ENCODE measurements around the gene LIX1.
A peak's percentile ranks its signal among the peaks of the same experiment; 100 is the strongest.

Gene LIX1

GRCh38 chr5:97165726-97166125 is 23.3 kb upstream of the LIX1 start:
- H3K4me3 ChIP-seq (ENCODE audit: low read length) = no peak overlapping the region
- H3K27ac ChIP-seq (ENCODE audit: low read length) = no peak overlapping the region
- H3K36me3 ChIP-seq (ENCODE audit: insufficient read depth, low read depth, low read length) = peaks cover 92% of the 10 kb centered on the region
- no peaks in the 10 kb centered on the region for H3K27me3 ChIP-seq (ENCODE audit: insufficient read depth, low read length)
- no peak overlapping the region for H3K9ac ChIP-seq (ENCODE audit: low read depth, low read length)
- H3K9me3 ChIP-seq (ENCODE audit: insufficient read depth, low read depth, low read length) = no peaks in the 10 kb centered on the region
- no peaks in the 10 kb centered on the region for H3K4me1 ChIP-seq (ENCODE audit: insufficient read depth, low read length)

- H3K27ac ChIP-seq (ENCODE audit: low read length) = no peak overlapping the region
- no peak overlapping the region for H3K9ac ChIP-seq (ENCODE audit: low read depth, low read length)
- no peaks in the 10 kb centered on the region for H3K9me3 ChIP-seq (ENCODE audit: insufficient read depth, low read depth, low read length)
- no peaks in the 10 kb centered on the region for H3K27me3 ChIP-seq (ENCODE audit: insufficient read depth, low read length)
- H3K36me3 ChIP-seq (ENCODE audit: insufficient read depth, low read depth, low read length) = peaks cover 93% of the 10 kb centered on the region
- H3K4me1 ChIP-seq (ENCODE audit: insufficient read depth, low read length) = no peaks in the 10 kb centered on the region
- no peak overlapping the region for H3K4me3 ChIP-seq (ENCODE audit: low read length)
Measured at GRCh38 chr5:97164846-97165245, 22.4 kb upstream of the LIX1 start.

- no peaks in the 10 kb centered on the region for H3K9me3 ChIP-seq (ENCODE audit: insufficient read depth, low read depth, low read length)
- H3K27ac ChIP-seq (ENCODE audit: low read length) = no peak overlapping the region
- H3K27me3 ChIP-seq (ENCODE audit: insufficient read depth, low read length) = no peaks in the 10 kb centered on the region
- H3K4me1 ChIP-seq (ENCODE audit: insufficient read depth, low read length) = no peaks in the 10 kb centered on the region
- no peak overlapping the region for H3K9ac ChIP-seq (ENCODE audit: low read depth, low read length)
- no peak overlapping the region for H3K4me3 ChIP-seq (ENCODE audit: low read length)
- peaks cover 84% of the 10 kb centered on the region for H3K36me3 ChIP-seq (ENCODE audit: insufficient read depth, low read depth, low read length)
Measured at GRCh38 chr5:97163790-97164285, 21.4 kb upstream of the LIX1 start.

- H3K9me3 ChIP-seq (ENCODE audit: insufficient read depth, low read depth, low read length) = no peaks in the 10 kb centered on the region
- no peak overlapping the region for H3K4me3 ChIP-seq (ENCODE audit: low read length)
- H3K4me1 ChIP-seq (ENCODE audit: insufficient read depth, low read length) = no peaks in the 10 kb centered on the region
- H3K27me3 ChIP-seq (ENCODE audit: insufficient read depth, low read length) = no peaks in the 10 kb centered on the region
- H3K9ac ChIP-seq (ENCODE audit: low read depth, low read length) = no peak overlapping the region
- no peak overlapping the region for H3K27ac ChIP-seq (ENCODE audit: low read length)
- H3K36me3 ChIP-seq (ENCODE audit: insufficient read depth, low read depth, low read length) = peaks cover 80% of the 10 kb centered on the region
Measured at GRCh38 chr5:97163360-97163764, 21.0 kb upstream of the LIX1 start.

- Histone ChIP-seq H3K4me3 (ENCODE audit: low read length) (no peak overlapping the region), H3K4me1 (ENCODE audit: insufficient read depth, low read length) (no peaks in the 10 kb centered on the region), H3K27me3 (ENCODE audit: insufficient read depth, low read length) (no peaks in the 10 kb centered on the region), H3K9me3 (ENCODE audit: insufficient read depth, low read depth, low read length) (no peaks in the 10 kb centered on the region), H3K27ac (ENCODE audit: low read length) (no peak overlapping the region), H3K9ac (ENCODE audit: low read depth, low read length) (no peak overlapping the region), H3K36me3 (ENCODE audit: insufficient read depth, low read depth, low read length) (peaks cover 66% of the 10 kb centered on the region)
Measured at GRCh38 chr5:97162045-97162444, 19.6 kb upstream of the LIX1 start.

- Histone ChIP-seq H3K9me3 (ENCODE audit: insufficient read depth, low read depth, low read length) (no peaks in the 10 kb centered on the region), H3K36me3 (ENCODE audit: insufficient read depth, low read depth, low read length) (peaks cover 28% of the 10 kb centered on the region), H3K4me1 (ENCODE audit: insufficient read depth, low read length) (no peaks in the 10 kb centered on the region), H3K4me3 (ENCODE audit: low read length) (no peak overlapping the region), H3K27ac (ENCODE audit: low read length) (no peak overlapping the region), H3K27me3 (ENCODE audit: insufficient read depth, low read length) (no peaks in the 10 kb centered on the region), H3K9ac (ENCODE audit: low read depth, low read length) (no peak overlapping the region)
Measured at GRCh38 chr5:97157689-97158088, 15.3 kb upstream of the LIX1 start.

GRCh38 chr5:97151370-97151769 is 9.0 kb upstream of the LIX1 start:
- no peaks in the 10 kb centered on the region for H3K4me1 ChIP-seq (ENCODE audit: insufficient read depth, low read length)
- H3K9ac ChIP-seq (ENCODE audit: low read depth, low read length) = no peak overlapping the region
- no peaks in the 10 kb centered on the region for H3K27me3 ChIP-seq (ENCODE audit: insufficient read depth, low read length)
- H3K4me3 ChIP-seq (ENCODE audit: low read length) = no peak overlapping the region
- H3K27ac ChIP-seq (ENCODE audit: low read length) = no peak overlapping the region
- H3K9me3 ChIP-seq (ENCODE audit: insufficient read depth, low read depth, low read length) = no peaks in the 10 kb centered on the region
- no peaks in the 10 kb centered on the region for H3K36me3 ChIP-seq (ENCODE audit: insufficient read depth, low read depth, low read length)

- Histone ChIP-seq H3K27me3 (ENCODE audit: insufficient read depth, low read length) (no peaks in the 10 kb centered on the region), H3K4me3 (ENCODE audit: low read length) (no peak overlapping the region), H3K27ac (ENCODE audit: low read length) (no peak overlapping the region), H3K4me1 (ENCODE audit: insufficient read depth, low read length) (no peaks in the 10 kb centered on the region), H3K9ac (ENCODE audit: low read depth, low read length) (no peak overlapping the region), H3K9me3 (ENCODE audit: insufficient read depth, low read depth, low read length) (no peaks in the 10 kb centered on the region), H3K36me3 (ENCODE audit: insufficient read depth, low read depth, low read length) (no peaks in the 10 kb centered on the region)
Measured at GRCh38 chr5:97150401-97150800, 8.0 kb upstream of the LIX1 start.

GRCh38 chr5:97149709-97150108 is 7.3 kb upstream of the LIX1 start:
- Histone ChIP-seq H3K27me3 (ENCODE audit: insufficient read depth, low read length) (no peaks in the 10 kb centered on the region), H3K9ac (ENCODE audit: low read depth, low read length) (no peak overlapping the region), H3K36me3 (ENCODE audit: insufficient read depth, low read depth, low read length) (no peaks in the 10 kb centered on the region), H3K27ac (ENCODE audit: low read length) (no peak overlapping the region), H3K4me1 (ENCODE audit: insufficient read depth, low read length) (no peaks in the 10 kb centered on the region), H3K4me3 (ENCODE audit: low read length) (no peak overlapping the region), H3K9me3 (ENCODE audit: insufficient read depth, low read depth, low read length) (no peaks in the 10 kb centered on the region)

- Histone ChIP-seq H3K27me3 (ENCODE audit: insufficient read depth, low read length) (no peaks in the 10 kb centered on the region), H3K4me3 (ENCODE audit: low read length) (no peak overlapping the region), H3K4me1 (ENCODE audit: insufficient read depth, low read length) (no peaks in the 10 kb centered on the region), H3K27ac (ENCODE audit: low read length) (no peak overlapping the region), H3K36me3 (ENCODE audit: insufficient read depth, low read depth, low read length) (no peaks in the 10 kb centered on the region), H3K9me3 (ENCODE audit: insufficient read depth, low read depth, low read length) (no peaks in the 10 kb centered on the region), H3K9ac (ENCODE audit: low read depth, low read length) (no peak overlapping the region)
Measured at GRCh38 chr5:97148288-97148687, 5.9 kb upstream of the LIX1 start.

GRCh38 chr5:97143704-97144103 is 1.3 kb upstream of the LIX1 start:
- H3K9me3 ChIP-seq (ENCODE audit: insufficient read depth, low read depth, low read length) = no peaks in the 10 kb centered on the region
- H3K27ac ChIP-seq (ENCODE audit: low read length) = no peak overlapping the region
- H3K36me3 ChIP-seq (ENCODE audit: insufficient read depth, low read depth, low read length) = no peaks in the 10 kb centered on the region
- H3K9ac ChIP-seq (ENCODE audit: low read depth, low read length) = no peak overlapping the region
- H3K4me3 ChIP-seq (ENCODE audit: low read length) = no peak overlapping the region
- H3K4me1 ChIP-seq (ENCODE audit: insufficient read depth, low read length) = peaks cover 21% of the 10 kb centered on the region
- H3K27me3 ChIP-seq (ENCODE audit: insufficient read depth, low read length) = no peaks in the 10 kb centered on the region

- peak overlapping the region; percentile 41 for H3K4me3 ChIP-seq (ENCODE audit: low read length)
- H3K27me3 ChIP-seq (ENCODE audit: insufficient read depth, low read length) = no peaks in the 10 kb centered on the region
- H3K9ac ChIP-seq (ENCODE audit: low read depth, low read length) = no peak overlapping the region
- no peaks in the 10 kb centered on the region for H3K36me3 ChIP-seq (ENCODE audit: insufficient read depth, low read depth, low read length)
- no peaks in the 10 kb centered on the region for H3K9me3 ChIP-seq (ENCODE audit: insufficient read depth, low read depth, low read length)
- peaks cover 21% of the 10 kb centered on the region for H3K4me1 ChIP-seq (ENCODE audit: insufficient read depth, low read length)
- no peak overlapping the region for H3K27ac ChIP-seq (ENCODE audit: low read length)
Measured at GRCh38 chr5:97141539-97141938, 872 bp downstream of the LIX1 start.

GRCh38 chr5:97141031-97141430 is 1.4 kb downstream of the LIX1 start:
- H3K36me3 ChIP-seq (ENCODE audit: insufficient read depth, low read depth, low read length) = no peaks in the 10 kb centered on the region
- H3K9ac ChIP-seq (ENCODE audit: low read depth, low read length) = no peak overlapping the region
- peaks cover 23% of the 10 kb centered on the region for H3K4me1 ChIP-seq (ENCODE audit: insufficient read depth, low read length)
- H3K27me3 ChIP-seq (ENCODE audit: insufficient read depth, low read length) = no peaks in the 10 kb centered on the region
- no peaks in the 10 kb centered on the region for H3K9me3 ChIP-seq (ENCODE audit: insufficient read depth, low read depth, low read length)
- H3K4me3 ChIP-seq (ENCODE audit: low read length) = peak overlapping the region; percentile 41
- no peak overlapping the region for H3K27ac ChIP-seq (ENCODE audit: low read length)

All from iPS-20b (cell line).